Sigmoid colon (tissue), 7 donors: ENCODE results near the gene CPA1. TPM values are rescaled to one million over a fixed set of nuclear protein-coding genes. Genes with fewer than 3 reads are reported as not detected.
A peak's percentile ranks its signal among the peaks of the same experiment; 100 is the strongest.

ENCODE experiments used
- DNase-seq: peaks from one replicate; pipeline ENCODE4 v3.0.0-alpha.2; 2019
- H3K27ac ChIP-seq, 4 donors: fragments of 200-600 bp; sonication (generic); one replicate each; pipeline ENCODE4 v1.5.1; 2016 to 2019; ENCODE audit warnings: mild to moderate bottlenecking in 1 of 4
- H3K27me3 ChIP-seq, 3 donors: fragments of 200-600 bp; sonication (generic); one replicate each; pipeline ENCODE4 v1.5.1; 2019; ENCODE audit warnings: mild to moderate bottlenecking in 1 of 3
- H3K36me3 ChIP-seq, 4 donors: fragments of 200-600 bp; sonication (generic); one replicate each; pipeline ENCODE4 v1.5.1; 2016 to 2019
- H3K4me1 ChIP-seq, 4 donors: fragments of 200-600 bp; sonication (generic); one replicate each; pipeline ENCODE4 v1.5.1; 2017 to 2019
- H3K4me3 ChIP-seq, 4 donors: fragments of 200-600 bp; sonication (generic); one replicate each; pipeline ENCODE4 v1.5.1; 2017 to 2019; ENCODE audit warnings: mild to moderate bottlenecking in 2 of 4, moderate library complexity in 1 of 4
- H3K9me3 ChIP-seq, 4 donors: fragments of 200-600 bp in 3 of 4; sonication (generic) in 3 of 4; one replicate each; pipeline versions ENCODE4 v1.5.1 to v1.6.1; 2013 to 2019
- CTCF ChIP-seq, 4 experiments: fragments of 450-650 bp in 3 of 4; fragments of 200-600 bp in 1 of 4; IDR thresholded peaks; one replicate each; pipeline ENCODE4 v1.5.1; 2016 to 2019; ENCODE audit warnings: antibody characterized with exemption in 4 of 4, mild to moderate bottlenecking in 3 of 4, moderate library complexity in 2 of 4
- EP300 ChIP-seq, 4 donors: sonication (generic); formaldehyde crosslinking; IDR thresholded peaks; one replicate each; pipeline ENCODE4 v1.6.1; 2017; ENCODE audit warnings: antibody characterized with exemption in 4 of 4
- POLR2A ChIP-seq, 2 donors: fragments of 450-650 bp; IDR thresholded peaks; one replicate each; pipeline ENCODE4 v1.6.1; 2016; ENCODE audit warnings: antibody characterized with exemption in 2 of 2, mild to moderate bottlenecking in 2 of 2, moderate library complexity in 2 of 2
- POLR2AphosphoS5 ChIP-seq, 4 donors: sonication (generic); formaldehyde crosslinking; IDR thresholded peaks; one replicate each; pipeline ENCODE4 v1.6.1; 2017; ENCODE audit warnings: antibody characterized with exemption in 4 of 4
- WGBS, 2 donors: extraction: QIAGEN DNeasy Blood & Tissue Kit; methylation state at CpG; one replicate each; pipeline ENCODE4 v1.1.7; 2013; 5-methylcytosine and 5-hydroxymethylcytosine counted together
- intact Hi-C: fragments of 100-400 bp; cut with DNase I; formaldehyde crosslinking; loops from one replicate; pipeline ENCODE4 v1.15.1; 2023
- polyA plus RNA-seq, 3 donors: library from polyadenylated mRNA; stranded (reverse); fragments of 200-250 nt; gene quantifications; one replicate each; pipeline ENCODE4 v1.2.3, GENCODE V29; 2013
- total RNA-seq, 4 donors: library from RNA; depleted of rRNA; stranded (reverse); fragments of >200 nt; gene quantifications; one replicate each; pipeline ENCODE4 v1.1.0, GENCODE V29; 2016
- donor health status: healthy with polysubstance abuse.
- donor health status: Bipolar disorder and iron deficiency.
- donor health status: healthy.

Gene CPA1
- total and polyA plus RNA-seq, 7 donors = 0.34 to 7.8 (median 1.7) TPM; not detected in 3

- no peak for TF ChIP-seq EP300 (IDR thresholded peaks at IDR 0.05)
- TF ChIP-seq POLR2A (IDR thresholded peaks at IDR 0.05) = no peak
- no peak for TF ChIP-seq POLR2AphosphoS5 (IDR thresholded peaks at IDR 0.05)
- TF ChIP-seq CTCF (IDR thresholded peaks at IDR 0.05) = no peak
- intact Hi-C loops = no loop called here
- no peaks in the 10 kb centered on the region for H3K9me3 ChIP-seq
- 72 to 84% methylated on average over 4 of the region's 4 CpGs for WGBS, 2 donors
- H3K36me3 ChIP-seq = no peaks in the 10 kb centered on the region
- no peak overlapping the region for H3K4me3 ChIP-seq
- no peak overlapping the region for H3K27ac ChIP-seq
- no peak for DNase-seq
- no peaks in the 10 kb centered on the region for H3K27me3 ChIP-seq
- H3K4me1 ChIP-seq = peaks cover 0 to 14% (median 10%) of the 10 kb centered on the region in 4 donors
Observed at GRCh38 chr7:130410868-130411541, 30.7 kb downstream of the CPA1 start.

- TF ChIP-seq POLR2A (IDR thresholded peaks at IDR 0.05) (no peak), POLR2AphosphoS5 (IDR thresholded peaks at IDR 0.05) (no peak), CTCF (IDR thresholded peaks at IDR 0.05) (no peak), EP300 (IDR thresholded peaks at IDR 0.05) (no peak)
- Histone ChIP-seq H3K4me3 (no peak overlapping the region), H3K36me3 (no peaks in the 10 kb centered on the region), H3K27ac (no peak overlapping the region), H3K4me1 (peaks cover 0 to 26% (median 10%) of the 10 kb centered on the region in 4 donors), H3K27me3 (no peaks in the 10 kb centered on the region), H3K9me3 (no peaks in the 10 kb centered on the region)
- intact Hi-C loops = no loop called here
- DNase-seq = no peak
- WGBS, 2 donors = 96% methylated on average over 4 of the region's 4 CpGs
Observed at GRCh38 chr7:130413201-130413600, 32.9 kb downstream of the CPA1 start.

GRCh38 chr7:130415006-130415405 is 34.7 kb downstream of the CPA1 start:
- no peak for TF ChIP-seq EP300 (IDR thresholded peaks at IDR 0.05)
- no peak for TF ChIP-seq CTCF (IDR thresholded peaks at IDR 0.05)
- no peak for TF ChIP-seq POLR2A (IDR thresholded peaks at IDR 0.05)
- TF ChIP-seq POLR2AphosphoS5 (IDR thresholded peaks at IDR 0.05) = no peak
- Histone ChIP-seq H3K36me3 (no peaks in the 10 kb centered on the region), H3K4me3 (no peak overlapping the region), H3K9me3 (no peaks in the 10 kb centered on the region), H3K27me3 (no peaks in the 10 kb centered on the region), H3K4me1 (peaks cover 0 to 13% (median 0%) of the 10 kb centered on the region in 4 donors), H3K27ac (no peak overlapping the region)
- no peak for DNase-seq
- intact Hi-C loops = no loop called here

- H3K9me3 ChIP-seq = no peaks in the 10 kb centered on the region
- no peak overlapping the region for H3K4me3 ChIP-seq
- H3K27ac ChIP-seq = peak overlapping the region in 2 of 4 donors; percentile 15 to 26
- H3K4me1 ChIP-seq = peaks cover 0 to 29% (median 7%) of the 10 kb centered on the region in 4 donors
- no peak for TF ChIP-seq EP300 (IDR thresholded peaks at IDR 0.05)
- WGBS, 2 donors = 46 to 83% methylated on average over 5 of the region's 5 CpGs
- intact Hi-C loops = no loop called here
- no peaks in the 10 kb centered on the region for H3K36me3 ChIP-seq
- H3K27me3 ChIP-seq = no peaks in the 10 kb centered on the region
- no peak for DNase-seq
Observed at GRCh38 chr7:130417213-130417612, 36.9 kb downstream of the CPA1 start.

GRCh38 chr7:130418306-130418705 is 38.0 kb downstream of the CPA1 start:
- no peak for TF ChIP-seq POLR2A (IDR thresholded peaks at IDR 0.05)
- intact Hi-C loops = no loop called here
- H3K9me3 ChIP-seq = no peaks in the 10 kb centered on the region
- peaks cover 0 to 32% (median 7%) of the 10 kb centered on the region in 4 donors for H3K4me1 ChIP-seq
- WGBS, 2 donors = 97% methylated on average over 7 of the region's 7 CpGs
- no peak overlapping the region for H3K27ac ChIP-seq
- H3K27me3 ChIP-seq = no peaks in the 10 kb centered on the region
- no peak overlapping the region for H3K4me3 ChIP-seq
- no peak for DNase-seq
- H3K36me3 ChIP-seq = no peaks in the 10 kb centered on the region

DNA sequence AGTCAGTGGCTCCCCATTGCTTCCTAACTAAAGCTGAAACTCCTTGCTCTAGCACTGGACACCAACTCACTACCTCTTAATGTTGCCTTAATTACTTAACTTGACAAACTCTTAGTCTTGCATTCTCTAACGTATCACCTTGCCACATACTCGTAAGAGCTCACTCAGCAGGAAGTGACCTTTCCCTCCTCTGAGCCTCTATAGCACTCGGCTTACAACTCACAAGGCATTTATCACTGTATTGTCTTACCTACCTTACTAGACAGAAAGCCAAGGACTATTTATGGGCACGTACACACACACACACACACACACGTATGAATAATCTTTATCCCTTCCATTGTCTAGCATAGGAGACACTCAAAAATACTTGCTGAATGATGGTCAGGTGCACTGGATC is 39.4 kb downstream of the CPA1 start:
- peaks cover 0 to 32% (median 7%) of the 10 kb centered on the region in 4 donors for H3K4me1 ChIP-seq
- H3K27ac ChIP-seq = no peak overlapping the region
- H3K9me3 ChIP-seq = no peaks in the 10 kb centered on the region
- intact Hi-C loops = no loop called here
- H3K4me3 ChIP-seq = no peak overlapping the region
- WGBS, 2 donors = 44 to 50% methylated on average over 5 of the region's 5 CpGs
- TF ChIP-seq POLR2A (IDR thresholded peaks at IDR 0.05) (no peak), POLR2AphosphoS5 (IDR thresholded peaks at IDR 0.05) (no peak), CTCF (IDR thresholded peaks at IDR 0.05) (no peak), EP300 (IDR thresholded peaks at IDR 0.05) (no peak)
- H3K27me3 ChIP-seq = no peaks in the 10 kb centered on the region
- DNase-seq = no peak
- H3K36me3 ChIP-seq = no peaks in the 10 kb centered on the region
